IMR-90 (cell line): ENCODE results near the gene APPBP2. TPM values are rescaled to one million over a fixed set of nuclear protein-coding genes. Genes with fewer than 3 reads are reported as not detected.

Experiments used
- ATAC-seq: fragments of 200-7000 bp; cut with Tn5 transposase; 2 replicates; pipeline ENCODE4 v1.9.1; 2020; ENCODE audit warnings: low read depth, mild to moderate bottlenecking, moderate library complexity
- BruUV-seq: library from RNA; stranded (reverse); fragments of 400-500 nt; replicated peaks from 2 replicates; lab custom pipeline; 2021; lab: Mats Ljungman, UMichigan
- CTCF ChIA-PET: fragments of 300-600 bp; formaldehyde crosslinking; extraction: SDS; loops from one replicate; lab custom pipeline; 2021; ENCODE audit warnings: antibody characterized with exemption; lab: Yijun Ruan, JAX
- POLR2A ChIA-PET: fragments of 300-600 bp; sonication (Branson Sonifier 250); formaldehyde crosslinking; loops from one replicate; lab custom pipeline; 2022; ENCODE audit warnings: antibody characterized with exemption; ENCODE audit not compliant: unreplicated experiment; lab: Charles Lee
- DNase-seq: peaks from one replicate; pipeline ENCODE4 v3.0.0; 2013
- H2AFZ ChIP-seq: replicated peaks from 2 replicates; pipeline ENCODE3; 2013; ENCODE audit warnings: low read length, mild to moderate bottlenecking; ENCODE audit not compliant: poor library complexity
- H2AK5ac ChIP-seq: 2 replicates; pipeline ENCODE4 v1.6.1; 2013; ENCODE audit warnings: low read depth, low read length, inconsistent platforms
- H2AK9ac ChIP-seq: replicated peaks from 2 replicates; pipeline ENCODE3; 2013; ENCODE audit warnings: mild to moderate bottlenecking, low read depth, low read length, moderate library complexity; ENCODE audit not compliant: poor library complexity
- H2BK120ac ChIP-seq: 2 replicates; pipeline ENCODE4 v1.6.1; 2013; ENCODE audit warnings: low read depth, low read length, inconsistent platforms
- H2BK15ac ChIP-seq: 3 replicates; pipeline ENCODE4 v1.6.1; 2013; ENCODE audit warnings: low read depth, low read length, inconsistent platforms
- H2BK20ac ChIP-seq: 2 replicates; pipeline ENCODE4 v1.6.1; 2013; ENCODE audit warnings: low read depth, mild to moderate bottlenecking, inconsistent platforms, low read length, moderate library complexity
- H2BK5ac ChIP-seq: 2 replicates; pipeline ENCODE4 v1.6.1; 2013; ENCODE audit warnings: mild to moderate bottlenecking, low read depth, low read length, inconsistent platforms; ENCODE audit not compliant: poor library complexity, severe bottlenecking
- H3K14ac ChIP-seq: replicated peaks from 2 replicates; pipeline ENCODE4 v1.6.1; 2013; ENCODE audit warnings: low read depth, low read length, inconsistent platforms
- H3K18ac ChIP-seq: 2 replicates; pipeline ENCODE4 v1.6.1; 2013; ENCODE audit warnings: low read depth, low read length, control low read depth
- H3K23ac ChIP-seq: 2 replicates; pipeline ENCODE4 v1.6.1; 2013; ENCODE audit warnings: low read depth, low read length, inconsistent platforms
- H3K27ac ChIP-seq: 2 replicates; pipeline ENCODE4 v1.5.1; 2013; ENCODE audit warnings: mild to moderate bottlenecking, control low read depth, low read length; ENCODE audit not compliant: insufficient read depth
- H3K27me3 ChIP-seq: 2 replicates; pipeline ENCODE4 v1.6.1; 2013; ENCODE audit warnings: low read length; ENCODE audit not compliant: control insufficient read depth, insufficient read depth
- H3K36me3 ChIP-seq: 2 replicates; pipeline ENCODE4 v1.6.1; 2013; ENCODE audit warnings: low read length, mixed read lengths; ENCODE audit not compliant: control insufficient read depth, insufficient read depth
- H3K4ac ChIP-seq: 2 replicates; pipeline ENCODE4 v1.6.1; 2013; ENCODE audit warnings: low read depth, low read length, inconsistent platforms
- H3K4me1 ChIP-seq: 2 replicates; pipeline ENCODE4 v1.6.1; 2013; ENCODE audit warnings: low read length, mixed read lengths; ENCODE audit not compliant: control insufficient read depth, insufficient read depth
- H3K4me2 ChIP-seq: 2 replicates; pipeline ENCODE4 v1.6.1; 2013; ENCODE audit warnings: low read depth, mild to moderate bottlenecking, control low read depth, low read length, moderate library complexity
- H3K4me3 ChIP-seq: 2 replicates; pipeline ENCODE4 v1.5.1; 2013; ENCODE audit warnings: low read depth, mild to moderate bottlenecking, control low read depth, low read length, moderate library complexity; ENCODE audit not compliant: insufficient read depth
- H3K56ac ChIP-seq: 2 replicates; pipeline ENCODE4 v1.6.1; 2013; ENCODE audit warnings: low read length, inconsistent platforms; ENCODE audit not compliant: insufficient read depth; ENCODE audit errors: extremely low read depth
- H3K79me1 ChIP-seq, 2 experiments: 2 replicates each; pipeline ENCODE4 v1.6.1; 2013; ENCODE audit warnings: low read length in 2 of 2, inconsistent platforms in 1 of 2, low read depth in 1 of 2
- H3K9ac ChIP-seq: 2 replicates; pipeline ENCODE4 v1.6.1; 2013; ENCODE audit warnings: low read depth, low read length, control low read depth
- H3K9me1 ChIP-seq: 2 replicates; pipeline ENCODE4 v1.6.1; 2013; ENCODE audit warnings: low read length, inconsistent platforms; ENCODE audit not compliant: insufficient read depth
- H3K9me3 ChIP-seq: 2 replicates; pipeline ENCODE4 v1.6.1; 2013; ENCODE audit warnings: low read length; ENCODE audit not compliant: control insufficient read depth, insufficient read depth
- H4K20me1 ChIP-seq: 2 replicates; pipeline ENCODE4 v1.6.1; 2013; ENCODE audit warnings: low read length, inconsistent platforms; ENCODE audit not compliant: insufficient read depth
- H4K5ac ChIP-seq: 2 replicates; pipeline ENCODE4 v1.6.1; 2013; ENCODE audit warnings: mild to moderate bottlenecking, low read depth, low read length, control low read depth
- H4K8ac ChIP-seq, 2 experiments: 2 replicates each; pipeline ENCODE4 v1.6.1; 2013; ENCODE audit warnings: low read depth in 2 of 2, low read length in 2 of 2, control low read depth in 1 of 2, inconsistent platforms in 1 of 2
- H4K91ac ChIP-seq: 2 replicates; pipeline ENCODE4 v1.6.1; 2013; ENCODE audit warnings: low read depth, low read length, inconsistent platforms; ENCODE audit not compliant: insufficient read depth
- BHLHE40 ChIP-seq: fragments of 150-350 bp; IDR thresholded peaks from 2 replicates; pipeline ENCODE4 v1.6.1; 2016; ENCODE audit warnings: mild to moderate bottlenecking, low read depth, low read length
- CEBPB ChIP-seq: IDR thresholded peaks from 2 replicates; pipeline ENCODE4 v1.6.1; 2012; ENCODE audit warnings: low read depth, low read length, improper control_type of control experiment
- CHD1 ChIP-seq: IDR thresholded peaks from 2 replicates; pipeline ENCODE4 v1.6.1; 2012; ENCODE audit warnings: low read depth, low read length, improper control_type of control experiment
- FOS ChIP-seq: fragments of 150-350 bp; IDR thresholded peaks from 2 replicates; pipeline ENCODE4 v1.6.1; 2016; ENCODE audit warnings: low read depth, low read length
- MAFK ChIP-seq: IDR thresholded peaks from 2 replicates; pipeline ENCODE4 v1.6.1; 2012; ENCODE audit warnings: low read depth, low read length, improper control_type of control experiment
- MXI1 ChIP-seq: IDR thresholded peaks from 2 replicates; pipeline ENCODE4 v1.6.1; 2012; ENCODE audit warnings: low read depth, mild to moderate bottlenecking, low read length, moderate library complexity, borderline replicate concordance
- POLR2A ChIP-seq: IDR thresholded peaks from 2 replicates; pipeline ENCODE4 v1.6.1; 2012; ENCODE audit warnings: mild to moderate bottlenecking, low read depth, low read length
- RAD21 ChIP-seq: IDR thresholded peaks from 2 replicates; pipeline ENCODE4 v1.6.1; 2012; ENCODE audit warnings: low read length, improper control_type of control experiment
- RFX5 ChIP-seq: IDR thresholded peaks from 2 replicates; pipeline ENCODE4 v1.8.0; 2012; ENCODE audit warnings: low read depth, mild to moderate bottlenecking, low read length, moderate library complexity
- SMC3 ChIP-seq: fragments of 150-350 bp; IDR thresholded peaks from 2 replicates; pipeline ENCODE4 v1.6.1; 2016; ENCODE audit warnings: low read depth, mild to moderate bottlenecking, antibody characterized with exemption, low read length, moderate library complexity
- WGBS, 2 experiments: methylation state at CpG; one replicate each; pipeline versions ENCODE4 v1.1.5 to v1.1.7; 2013; ENCODE audit warnings: missing lambda C conversion rate in 2 of 2; ENCODE audit not compliant: insufficient read length in 1 of 2; ENCODE audit errors: extremely low coverage in 2 of 2; 5-methylcytosine and 5-hydroxymethylcytosine counted together
- dilution Hi-C: fragments of 300-500 bp; cut with HindIII; formaldehyde crosslinking; loops from one replicate; pipeline ENCODE4 v1.14.3; 2018; ENCODE audit warnings: low sequenced_read_pairs; ENCODE audit not compliant: unreplicated experiment
- in situ Hi-C: fragments of 300-500 bp; cut with MboI; formaldehyde crosslinking; loops from 3 replicates; pipeline ENCODE4 v1.14.3; 2019; ENCODE audit warnings: low sequenced_read_pairs, inconsistent platforms, mixed read lengths
- intact Hi-C: fragments of 100-400 bp; cut with micrococcal nuclease; formaldehyde crosslinking; loops from 2 replicates; pipeline ENCODE4 v1.10.0; 2022
- polyA plus RNA-seq, 3 experiments: library from polyadenylated mRNA; depleted of rRNA; stranded (reverse); fragments of >200 nt; gene quantifications; 2 replicates each; pipeline ENCODE4 v1.2.3, GENCODE V29; 2012; ENCODE audit warnings: low replicate concordance in 1 of 3
- total RNA-seq: library from RNA; depleted of rRNA; stranded (reverse); fragments of >200 nt; gene quantifications from 2 replicates; pipeline ENCODE4 v1.2.3, GENCODE V29; 2012
- TF ChIP-seq, protein P1 (sequence below): conservative IDR thresholded peaks from 2 replicates; pipeline ENCODE4 v1.5.1; 2012; ENCODE audit warnings: mild to moderate bottlenecking, low read depth, low read length, improper control_type of control experiment
- TF ChIP-seq, protein P2 (sequence below): fragments of 150-350 bp; IDR thresholded peaks from 2 replicates; pipeline ENCODE4 v1.6.1; 2017; ENCODE audit warnings: mild to moderate bottlenecking, antibody characterized with exemption, low read length, low read depth
- TF ChIP-seq, protein P3 (sequence below): fragments of 150-350 bp; IDR thresholded peaks from 2 replicates; pipeline ENCODE4 v1.6.1; 2016; ENCODE audit warnings: low read depth, mild to moderate bottlenecking, low read length, moderate library complexity, borderline replicate concordance

APPBP2 gene
- total and polyA plus RNA-seq, 2 of the 4 experiments (the other 2 are of a cell fraction) = 12.3 to 93.9 TPM

DNA sequence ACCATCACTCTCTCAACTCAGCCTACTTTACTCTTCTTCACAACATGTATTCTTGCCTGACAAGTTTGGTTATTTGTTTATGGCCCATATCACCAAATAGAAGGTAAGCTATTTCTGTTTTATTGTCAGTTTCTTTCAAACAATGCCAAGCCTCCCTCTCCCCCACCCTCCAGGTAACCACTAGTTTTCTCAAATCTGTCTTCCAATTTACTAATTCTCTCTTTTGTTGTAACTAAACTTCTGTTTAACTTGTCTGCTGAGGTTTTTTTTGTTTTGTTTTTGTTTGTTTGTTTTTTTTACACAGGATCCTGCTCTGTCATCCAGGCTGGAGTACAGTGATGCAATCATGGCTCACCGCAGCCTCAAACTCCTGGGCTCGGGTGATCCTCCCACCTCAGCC is 68.9 kb downstream of the APPBP2 start:
- Histone ChIP-seq H4K20me1 (no peaks in the 10 kb centered on the region; the same call in 1 of the 2 replicates), H3K9ac (no peak overlapping the region), H3K4ac (no peak overlapping the region), H2AFZ (no peak overlapping the region), H3K9me1 (no peaks in the 10 kb centered on the region), H3K36me3 (peaks cover 40% of the 10 kb centered on the region), H3K23ac (no peak overlapping the region), H3K56ac (no peak overlapping the region), H2BK20ac (no peak overlapping the region), H2BK15ac (no peak overlapping the region), H4K91ac (no peak overlapping the region), H3K14ac (no peak overlapping the region), H2AK9ac (no peak overlapping the region), H4K8ac (no peak overlapping the region), H3K9me3 (0 out of 2 replicates have a peak, but pooled peaks cover 2% of the 10 kb centered on the region), H3K4me2 (no peak overlapping the region), H3K27ac (no peak overlapping the region), H3K27me3 (no peaks in the 10 kb centered on the region), H3K18ac (no peak overlapping the region), H3K79me1 (peaks cover 15 to 17% of the 10 kb centered on the region in 2 experiments), H4K5ac (no peak overlapping the region), H2AK5ac (no peak overlapping the region), H2BK5ac (no peak overlapping the region), H2BK120ac (no peak overlapping the region), H3K4me1 (no peaks in the 10 kb centered on the region), H3K4me3 (no peak overlapping the region)
- in situ Hi-C loops (no loop called here), dilution Hi-C loops (no loop called here), intact Hi-C loops (no loop called here)
- ChIA-PET POLR2A (no interaction called here), CTCF (no interaction called here)
- BruUV-seq = no TSS peak
- TF ChIP-seq MXI1 = no peak
- TF ChIP-seq, protein P1, sequence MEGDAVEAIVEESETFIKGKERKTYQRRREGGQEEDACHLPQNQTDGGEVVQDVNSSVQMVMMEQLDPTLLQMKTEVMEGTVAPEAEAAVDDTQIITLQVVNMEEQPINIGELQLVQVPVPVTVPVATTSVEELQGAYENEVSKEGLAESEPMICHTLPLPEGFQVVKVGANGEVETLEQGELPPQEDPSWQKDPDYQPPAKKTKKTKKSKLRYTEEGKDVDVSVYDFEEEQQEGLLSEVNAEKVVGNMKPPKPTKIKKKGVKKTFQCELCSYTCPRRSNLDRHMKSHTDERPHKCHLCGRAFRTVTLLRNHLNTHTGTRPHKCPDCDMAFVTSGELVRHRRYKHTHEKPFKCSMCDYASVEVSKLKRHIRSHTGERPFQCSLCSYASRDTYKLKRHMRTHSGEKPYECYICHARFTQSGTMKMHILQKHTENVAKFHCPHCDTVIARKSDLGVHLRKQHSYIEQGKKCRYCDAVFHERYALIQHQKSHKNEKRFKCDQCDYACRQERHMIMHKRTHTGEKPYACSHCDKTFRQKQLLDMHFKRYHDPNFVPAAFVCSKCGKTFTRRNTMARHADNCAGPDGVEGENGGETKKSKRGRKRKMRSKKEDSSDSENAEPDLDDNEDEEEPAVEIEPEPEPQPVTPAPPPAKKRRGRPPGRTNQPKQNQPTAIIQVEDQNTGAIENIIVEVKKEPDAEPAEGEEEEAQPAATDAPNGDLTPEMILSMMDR = no peak
- TF ChIP-seq RAD21 = no peak
- TF ChIP-seq, protein P2, sequence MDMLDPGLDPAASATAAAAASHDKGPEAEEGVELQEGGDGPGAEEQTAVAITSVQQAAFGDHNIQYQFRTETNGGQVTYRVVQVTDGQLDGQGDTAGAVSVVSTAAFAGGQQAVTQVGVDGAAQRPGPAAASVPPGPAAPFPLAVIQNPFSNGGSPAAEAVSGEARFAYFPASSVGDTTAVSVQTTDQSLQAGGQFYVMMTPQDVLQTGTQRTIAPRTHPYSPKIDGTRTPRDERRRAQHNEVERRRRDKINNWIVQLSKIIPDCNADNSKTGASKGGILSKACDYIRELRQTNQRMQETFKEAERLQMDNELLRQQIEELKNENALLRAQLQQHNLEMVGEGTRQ = no peak
- TF ChIP-seq RFX5 = no peak
- no peak for TF ChIP-seq CHD1
- no peak for TF ChIP-seq POLR2A
- TF ChIP-seq, protein P3, sequence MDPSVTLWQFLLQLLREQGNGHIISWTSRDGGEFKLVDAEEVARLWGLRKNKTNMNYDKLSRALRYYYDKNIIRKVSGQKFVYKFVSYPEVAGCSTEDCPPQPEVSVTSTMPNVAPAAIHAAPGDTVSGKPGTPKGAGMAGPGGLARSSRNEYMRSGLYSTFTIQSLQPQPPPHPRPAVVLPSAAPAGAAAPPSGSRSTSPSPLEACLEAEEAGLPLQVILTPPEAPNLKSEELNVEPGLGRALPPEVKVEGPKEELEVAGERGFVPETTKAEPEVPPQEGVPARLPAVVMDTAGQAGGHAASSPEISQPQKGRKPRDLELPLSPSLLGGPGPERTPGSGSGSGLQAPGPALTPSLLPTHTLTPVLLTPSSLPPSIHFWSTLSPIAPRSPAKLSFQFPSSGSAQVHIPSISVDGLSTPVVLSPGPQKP = no peak
- TF ChIP-seq CEBPB = no peak
- TF ChIP-seq FOS = no peak
- no peak for TF ChIP-seq SMC3
- no peak for TF ChIP-seq BHLHE40
- no peak for TF ChIP-seq MAFK
- DNase-seq (no peak), ATAC-seq (no peak)
- WGBS, 2 experiments = no CpG with 5 or more reads among the region's 2 CpGs
